Neural cell (in vitro differentiated cells): ENCODE results near the gene FTCDNL1.

ENCODE experiments used
- CTCF ChIP-seq: fragments of 450-650 bp; IDR thresholded peaks from 2 replicates; pipeline ENCODE4 v1.5.1; 2014; ENCODE audit warnings: antibody characterized with exemption, mild to moderate bottlenecking, moderate library complexity; ENCODE audit not compliant: poor library complexity, severe bottlenecking
- EP300 ChIP-seq: fragments of 450-650 bp; conservative IDR thresholded peaks from 2 replicates; pipeline ENCODE4 v1.6.1; 2014; ENCODE audit warnings: antibody characterized with exemption, mild to moderate bottlenecking, moderate library complexity; ENCODE audit not compliant: poor library complexity, severe bottlenecking
- EZH2 ChIP-seq: fragments of 200-600, 300-800 bp; shearing (Covaris generic), sonication (generic); IDR thresholded peaks from 2 replicates; pipeline ENCODE4 v1.6.1; 2014; ENCODE audit warnings: antibody characterized with exemption, low read length, borderline replicate concordance, mild to moderate bottlenecking; ENCODE audit not compliant: insufficient read depth, poor library complexity, severe bottlenecking
- POLR2AphosphoS5 ChIP-seq: IDR thresholded peaks from 2 replicates; pipeline ENCODE4 v1.6.1; 2012
- SMC3 ChIP-seq: fragments of 450-650 bp; conservative IDR thresholded peaks from 2 replicates; pipeline ENCODE4 v1.6.1; 2014; ENCODE audit warnings: antibody characterized with exemption, mild to moderate bottlenecking, moderate library complexity; ENCODE audit not compliant: poor library complexity
- TAF1 ChIP-seq: IDR thresholded peaks from 2 replicates; pipeline ENCODE4 v1.6.1; 2012; ENCODE audit warnings: low read depth

GRCh38 chr2:199716807-199717586 lies 134.0 kb downstream of the FTCDNL1 start:
- no peak for TF ChIP-seq CTCF
- no peak for TF ChIP-seq POLR2AphosphoS5
- no peak for TF ChIP-seq TAF1
- no peak for TF ChIP-seq EP300
- TF ChIP-seq EZH2, result no peak
- no peak for TF ChIP-seq SMC3
